ENCODE measurements around the gene ATF6.

Gene ATF6

DNA sequence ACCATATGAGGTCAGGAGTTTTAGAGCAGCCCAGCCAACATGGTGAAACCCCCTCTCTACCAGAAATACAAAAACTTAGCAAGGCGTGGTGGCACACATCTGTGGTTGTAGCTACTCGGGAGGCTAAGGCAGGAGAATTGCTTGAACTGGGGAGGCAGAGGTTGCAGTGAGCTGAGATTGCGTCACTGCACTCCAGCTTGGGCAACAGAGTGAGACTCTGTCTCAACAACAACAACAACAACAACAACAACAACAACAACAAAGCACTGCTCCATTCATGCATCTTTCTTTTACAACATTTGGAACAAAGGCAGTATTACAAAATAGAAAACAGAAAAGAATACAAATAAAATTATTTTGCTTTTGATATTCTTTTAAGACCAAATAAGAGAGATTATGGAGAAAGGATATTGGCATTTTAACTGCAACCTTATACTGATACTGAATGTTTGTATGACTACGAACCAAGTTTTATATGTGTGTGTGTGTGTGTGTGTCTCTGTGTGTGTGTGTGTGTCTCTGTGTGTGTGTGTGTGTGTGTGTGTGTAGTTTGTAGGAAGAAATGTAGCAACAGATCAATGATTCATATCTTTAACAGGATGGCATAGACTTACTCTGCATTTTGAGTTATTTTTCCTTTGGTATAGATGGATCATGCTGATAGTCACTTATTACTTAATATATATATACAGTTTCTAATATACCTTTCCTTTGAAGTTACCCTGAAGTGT is 24.6 kb downstream of the ATF6 start:
- no peaks in the 10 kb centered on the region for H3K27me3 ChIP-seq (replicated peaks)
- H3K27ac ChIP-seq = no peak overlapping the region
- TF ChIP-seq, protein P1, sequence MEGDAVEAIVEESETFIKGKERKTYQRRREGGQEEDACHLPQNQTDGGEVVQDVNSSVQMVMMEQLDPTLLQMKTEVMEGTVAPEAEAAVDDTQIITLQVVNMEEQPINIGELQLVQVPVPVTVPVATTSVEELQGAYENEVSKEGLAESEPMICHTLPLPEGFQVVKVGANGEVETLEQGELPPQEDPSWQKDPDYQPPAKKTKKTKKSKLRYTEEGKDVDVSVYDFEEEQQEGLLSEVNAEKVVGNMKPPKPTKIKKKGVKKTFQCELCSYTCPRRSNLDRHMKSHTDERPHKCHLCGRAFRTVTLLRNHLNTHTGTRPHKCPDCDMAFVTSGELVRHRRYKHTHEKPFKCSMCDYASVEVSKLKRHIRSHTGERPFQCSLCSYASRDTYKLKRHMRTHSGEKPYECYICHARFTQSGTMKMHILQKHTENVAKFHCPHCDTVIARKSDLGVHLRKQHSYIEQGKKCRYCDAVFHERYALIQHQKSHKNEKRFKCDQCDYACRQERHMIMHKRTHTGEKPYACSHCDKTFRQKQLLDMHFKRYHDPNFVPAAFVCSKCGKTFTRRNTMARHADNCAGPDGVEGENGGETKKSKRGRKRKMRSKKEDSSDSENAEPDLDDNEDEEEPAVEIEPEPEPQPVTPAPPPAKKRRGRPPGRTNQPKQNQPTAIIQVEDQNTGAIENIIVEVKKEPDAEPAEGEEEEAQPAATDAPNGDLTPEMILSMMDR (IDR thresholded peaks at IDR 0.05; ENCODE audit: low read depth, low read length, missing control alignments) = no peak
- H3K4me3 ChIP-seq (ENCODE audit: low read depth, low read length) = no peak overlapping the region
- DNase-seq = no peak
- no peaks in the 10 kb centered on the region for H3K36me3 ChIP-seq (replicated peaks)
- in situ Hi-C loops (cut with HindIII; ENCODE audit: low pct_ligation_motif_present, low sequenced_read_pairs) = loop anchor here (25.0 kb wide), 1 partner anchor 247 kb away; no protein-coding TSS in a partner anchor

DNA sequence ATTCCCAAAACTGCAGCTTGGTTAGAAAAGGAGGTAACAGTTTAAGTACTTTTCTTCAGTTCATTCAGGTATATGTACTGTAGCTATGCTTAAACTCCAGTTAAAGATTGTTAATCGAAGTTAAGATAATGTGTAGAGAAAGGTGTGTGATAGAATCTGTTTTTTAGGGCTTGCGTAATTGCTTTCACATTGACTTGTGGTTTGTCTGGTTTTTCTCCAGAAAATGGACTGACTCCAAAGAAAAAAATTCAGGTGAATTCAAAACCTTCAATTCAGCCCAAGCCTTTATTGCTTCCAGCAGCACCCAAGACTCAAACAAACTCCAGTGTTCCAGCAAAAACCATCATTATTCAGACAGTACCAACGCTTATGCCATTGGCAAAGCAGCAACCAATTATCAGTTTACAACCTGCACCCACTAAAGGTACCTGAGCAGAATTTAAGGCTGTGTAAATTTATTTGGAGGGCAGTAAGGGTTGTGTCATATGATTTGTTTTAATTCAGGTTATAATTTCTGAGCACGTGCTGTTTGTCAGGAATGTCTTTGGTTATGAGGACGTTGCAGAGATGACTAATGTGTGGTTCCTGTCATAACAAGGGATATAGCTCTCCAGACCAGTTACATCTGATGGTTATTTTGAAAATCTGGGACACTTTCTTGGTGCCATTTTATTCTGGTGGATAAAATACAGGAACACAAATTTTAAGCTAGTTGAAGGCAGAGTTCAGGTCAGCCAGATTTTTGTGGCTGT is 26.0 kb downstream of the ATF6 start:
- Histone ChIP-seq H3K36me3 (replicated peaks) (no peaks in the 10 kb centered on the region), H3K4me3 (ENCODE audit: low read depth, low read length) (no peak overlapping the region), H3K27me3 (replicated peaks) (no peaks in the 10 kb centered on the region), H3K27ac (peak overlapping the region; percentile 42)
- in situ Hi-C loops (cut with HindIII; ENCODE audit: low pct_ligation_motif_present, low sequenced_read_pairs) = loop anchor here (25.0 kb wide), 1 partner anchor 245 kb away; no protein-coding TSS in a partner anchor
- DNase-seq = peak; percentile 35
- TF ChIP-seq, protein P1 (IDR thresholded peaks at IDR 0.05; ENCODE audit: low read depth, low read length, missing control alignments) = no peak

DNA sequence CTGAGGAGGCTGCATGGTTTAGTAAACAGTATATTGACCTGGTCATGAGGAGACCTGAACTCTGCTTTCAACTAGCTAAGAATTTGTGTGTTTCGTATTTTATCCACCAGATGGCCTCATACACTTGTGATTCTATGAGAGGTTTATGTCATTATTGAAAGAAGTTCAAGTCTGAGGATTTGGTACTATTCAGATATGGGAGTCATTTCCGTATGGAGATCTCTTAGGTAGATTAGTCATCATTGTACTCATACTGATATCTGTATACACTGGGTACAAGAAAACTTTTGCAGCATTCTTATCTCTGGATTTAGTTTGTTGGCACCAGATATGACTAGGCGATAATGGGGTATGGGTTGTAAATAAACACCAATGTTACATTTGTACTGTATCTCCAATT is 26.6 kb downstream of the ATF6 start:
- in situ Hi-C loops (cut with HindIII; ENCODE audit: low pct_ligation_motif_present, low sequenced_read_pairs) = loop anchor here (25.0 kb wide), 1 partner anchor 245 kb away; no protein-coding TSS in a partner anchor
- TF ChIP-seq, protein P1 (IDR thresholded peaks at IDR 0.05; ENCODE audit: low read depth, low read length, missing control alignments) = peak; percentile 36
- Histone ChIP-seq H3K36me3 (replicated peaks) (no peaks in the 10 kb centered on the region), H3K4me3 (ENCODE audit: low read depth, low read length) (no peak overlapping the region), H3K27ac (peak overlapping the region; percentile 42), H3K27me3 (replicated peaks) (no peaks in the 10 kb centered on the region)
- DNase-seq = peak; percentile 70

DNA sequence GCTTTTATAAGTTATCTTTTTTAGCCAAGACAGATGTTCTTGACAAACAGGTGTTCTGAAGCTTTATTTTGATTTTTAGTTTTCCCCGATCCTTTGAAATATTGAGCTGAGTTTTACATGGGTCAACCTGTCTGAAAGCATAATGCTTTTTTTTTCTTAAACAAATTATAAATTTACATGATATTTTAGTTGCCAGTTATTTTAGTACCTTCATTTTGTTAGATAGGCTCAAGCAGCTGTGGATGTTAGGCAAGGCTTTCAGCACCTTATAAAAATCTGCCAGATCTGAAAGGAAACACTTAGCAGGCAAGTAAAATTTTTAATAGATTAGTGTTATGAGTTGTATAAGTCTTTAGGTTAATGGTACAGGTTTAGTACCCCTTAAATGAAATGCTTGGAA is 33.7 kb downstream of the ATF6 start:
- TF ChIP-seq, protein P1 (IDR thresholded peaks at IDR 0.05; ENCODE audit: low read depth, low read length, missing control alignments) = no peak
- H3K4me3 ChIP-seq (ENCODE audit: low read depth, low read length) = no peak overlapping the region
- DNase-seq = no peak
- in situ Hi-C loops (cut with HindIII; ENCODE audit: low pct_ligation_motif_present, low sequenced_read_pairs) = loop anchor here (25.0 kb wide), 1 partner anchor 238 kb away; no protein-coding TSS in a partner anchor
- no peaks in the 10 kb centered on the region for H3K36me3 ChIP-seq (replicated peaks)
- H3K27ac ChIP-seq = no peak overlapping the region
- no peaks in the 10 kb centered on the region for H3K27me3 ChIP-seq (replicated peaks)

DNA sequence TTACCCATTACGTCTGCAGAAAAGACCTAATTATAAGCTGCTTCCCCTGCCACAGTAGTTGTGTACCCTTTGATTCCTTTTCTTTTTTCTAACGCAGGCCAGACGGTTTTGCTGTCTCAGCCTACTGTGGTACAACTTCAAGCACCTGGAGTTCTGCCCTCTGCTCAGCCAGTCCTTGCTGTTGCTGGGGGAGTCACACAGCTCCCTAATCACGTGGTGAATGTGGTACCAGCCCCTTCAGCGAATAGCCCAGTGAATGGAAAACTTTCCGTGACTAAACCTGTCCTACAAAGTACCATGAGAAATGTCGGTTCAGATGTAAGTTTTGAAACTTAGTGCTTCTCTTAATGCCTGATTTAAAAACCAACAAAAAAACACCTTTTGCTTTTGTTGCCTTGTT is 35.8 kb downstream of the ATF6 start:
- Histone ChIP-seq H3K4me3 (ENCODE audit: low read depth, low read length) (no peak overlapping the region), H3K27ac (no peak overlapping the region), H3K27me3 (replicated peaks) (no peaks in the 10 kb centered on the region), H3K36me3 (replicated peaks) (no peaks in the 10 kb centered on the region)
- DNase-seq = no peak
- in situ Hi-C loops (cut with HindIII; ENCODE audit: low pct_ligation_motif_present, low sequenced_read_pairs) = no loop called here
- TF ChIP-seq, protein P1 (IDR thresholded peaks at IDR 0.05; ENCODE audit: low read depth, low read length, missing control alignments) = no peak
